GM23338 (cell line): ENCODE results near the gene CAPN1. TPM values are rescaled to one million over a fixed set of nuclear protein-coding genes. Genes with fewer than 3 reads are reported as not detected.

Source experiments
- ATAC-seq: fragments of 200-7000 bp; cut with Tn5 transposase; 3 replicates; pipeline ENCODE4 v1.9.1; 2020
- DNase-seq: peaks from one replicate; pipeline ENCODE4 v3.0.0-alpha.2; 2015; ENCODE audit warnings: low spot score
- H2AFZ ChIP-seq: fragments of 200-600 bp; sonication (generic); 2 replicates; pipeline ENCODE4 v1.8.0; 2016; ENCODE audit warnings: antibody characterized with exemption, mild to moderate bottlenecking, moderate library complexity
- H3F3A ChIP-seq: fragments of 200-600 bp; sonication (generic); replicated peaks from 2 replicates; pipeline ENCODE4 v1.8.0; 2017; ENCODE audit warnings: antibody characterized with exemption, mixed run types, low read depth
- H3K27ac ChIP-seq: fragments of 200-600 bp; sonication (generic); 2 replicates; pipeline ENCODE4 v1.6.1; 2016; ENCODE audit warnings: low read depth
- H3K27me3 ChIP-seq: fragments of 200-600 bp; sonication (generic); 2 replicates; pipeline ENCODE4 v1.8.0; 2016; ENCODE audit warnings: mild to moderate bottlenecking, mixed run types, moderate library complexity; ENCODE audit not compliant: insufficient read depth
- H3K36me3 ChIP-seq: fragments of 200-600 bp; sonication (generic); 2 replicates; pipeline ENCODE4 v1.8.0; 2016; ENCODE audit warnings: mild to moderate bottlenecking; ENCODE audit not compliant: insufficient read depth
- H3K4me1 ChIP-seq: fragments of 200-600 bp; sonication (generic); 2 replicates; pipeline ENCODE4 v1.8.0; 2016; ENCODE audit warnings: mild to moderate bottlenecking, moderate library complexity; ENCODE audit not compliant: insufficient read depth
- H3K4me2 ChIP-seq: fragments of 200-600 bp; sonication (generic); 2 replicates; pipeline ENCODE4 v1.7.1; 2017; ENCODE audit warnings: mixed run types
- H3K4me3 ChIP-seq: fragments of 200-600 bp; sonication (generic); 2 replicates; pipeline ENCODE4 v1.6.1; 2016; ENCODE audit warnings: mixed run types
- H3K79me2 ChIP-seq: fragments of 200-600 bp; sonication (generic); replicated peaks from 2 replicates; pipeline ENCODE4 v1.8.0; 2017; ENCODE audit warnings: mild to moderate bottlenecking; ENCODE audit not compliant: insufficient read depth
- H3K9me2 ChIP-seq: fragments of 200-600 bp; sonication (generic); 2 replicates; pipeline ENCODE4 v1.8.0; 2017; ENCODE audit not compliant: insufficient read depth
- H4K20me1 ChIP-seq: fragments of 200-600 bp; sonication (generic); replicated peaks from 2 replicates; pipeline ENCODE4 v1.8.0; 2017; ENCODE audit warnings: mild to moderate bottlenecking; ENCODE audit not compliant: insufficient read depth
- H3K27ac Mint-ChIP-seq: 2 replicates; pipeline ENCODE4 v1.8.0; 2020; ENCODE audit warnings: inconsistent platforms, mild to moderate bottlenecking, moderate library complexity, mixed read lengths
- H3K27me3 Mint-ChIP-seq: 3 replicates; pipeline ENCODE4 v1.8.0; 2022; ENCODE audit warnings: low read depth, mild to moderate bottlenecking, moderate library complexity, mixed read lengths, inconsistent platforms; ENCODE audit not compliant: insufficient read depth, poor library complexity
- H3K36me3 Mint-ChIP-seq: 3 replicates; pipeline ENCODE4 v1.8.0; 2021; ENCODE audit warnings: low read depth, mild to moderate bottlenecking, inconsistent platforms, moderate library complexity, mixed read lengths
- H3K4me1 Mint-ChIP-seq: 3 replicates; pipeline ENCODE4 v1.8.0; 2020; ENCODE audit warnings: mild to moderate bottlenecking, inconsistent platforms, mixed read lengths
- H3K4me3 Mint-ChIP-seq: 3 replicates; pipeline ENCODE4 v1.8.0; 2021; ENCODE audit warnings: moderate library complexity, mild to moderate bottlenecking, inconsistent platforms, mixed read lengths
- H3K9me3 Mint-ChIP-seq: 3 replicates; pipeline ENCODE4 v1.8.0; 2020; ENCODE audit warnings: moderate library complexity, mild to moderate bottlenecking, inconsistent platforms, mixed read lengths
- CREB1 ChIP-seq: fragments of 250-450 bp; sonication (Bioruptor Pico); IDR thresholded peaks from 2 replicates; pipeline ENCODE4 v1.5.0; 2020; ENCODE audit warnings: low read depth, mild to moderate bottlenecking, moderate library complexity
- CTCF ChIP-seq, 2 experiments: fragments of 200-600 bp in 1 of 2; sonication (generic) in 1 of 2; conservative IDR thresholded peaks; 2 replicates each; pipeline versions ENCODE4 v1.5.1 to v1.6.1; 2016 to 2017; ENCODE audit warnings: antibody characterized with exemption in 2 of 2, low read depth in 2 of 2, mild to moderate bottlenecking in 2 of 2, moderate library complexity in 1 of 2
- EZH2 ChIP-seq: fragments of 200-600 bp; sonication (generic); IDR thresholded peaks from one replicate; pipeline ENCODE4 v1.8.0; 2017; ENCODE audit warnings: antibody characterized with exemption, mild to moderate bottlenecking, low read depth; ENCODE audit not compliant: unreplicated experiment
- NANOG ChIP-seq: IDR thresholded peaks from 2 replicates; pipeline ENCODE4 v1.6.1; 2016; ENCODE audit warnings: antibody characterized with exemption, borderline replicate concordance
- STAT1 ChIP-seq: IDR thresholded peaks from one replicate; pipeline ENCODE4 v1.6.1; 2016; ENCODE audit warnings: antibody characterized with exemption; ENCODE audit not compliant: unreplicated experiment
- ZNF114 ChIP-seq: fragments of 250-450 bp; sonication (Bioruptor Pico); IDR thresholded peaks from 2 replicates; pipeline ENCODE4 v1.5.0; 2020; ENCODE audit warnings: mild to moderate bottlenecking, moderate library complexity
- ZNF331 ChIP-seq: fragments of 250-450 bp; sonication (Bioruptor Pico); IDR thresholded peaks from 2 replicates; pipeline ENCODE4 v1.5.0; 2020; ENCODE audit warnings: low read depth, mild to moderate bottlenecking, moderate library complexity
- ZNF462 ChIP-seq: fragments of 250-450 bp; sonication (Bioruptor Pico); IDR thresholded peaks from 2 replicates; pipeline ENCODE4 v1.5.0; 2020; ENCODE audit warnings: mild to moderate bottlenecking, moderate library complexity
- polyA plus RNA-seq: library from polyadenylated mRNA; unstranded; fragments of >200 nt; fragmentation: Nextera tagmentation; extraction: Ambion mirVana; gene quantifications from 2 replicates; pipeline ENCODE4 v1.2.1, GENCODE V29; 2016
- total RNA-seq: library from RNA; depleted of rRNA; stranded (reverse); fragments of >200 nt; shearing (Covaris generic); gene quantifications from 2 replicates; pipeline ENCODE4 v1.2.3, GENCODE V29; 2014

The CAPN1 gene
- total and polyA plus RNA-seq, 2 experiments from 2014 or later = 67.3 to 277 TPM

- no peak for TF ChIP-seq CTCF (conservative IDR thresholded peaks at IDR 0.05; ENCODE audit: low read depth in 2 of 2)
- TF ChIP-seq ZNF114 = no peak
- TF ChIP-seq STAT1 = no peak
- TF ChIP-seq EZH2 = no peak
- no peak for TF ChIP-seq CREB1 (CRISPR knock-in tag)
- TF ChIP-seq NANOG = no peak
- TF ChIP-seq ZNF462 (CRISPR knock-in tag) = no peak
Measured at GRCh38 chr11:65210361-65210731, 28.6 kb downstream of the CAPN1 start (continued).

GRCh38 chr11:65210748-65211147, 29.0 kb downstream of the CAPN1 start:
- Histone ChIP-seq H3K36me3 (peaks cover 9% of the 10 kb centered on the region), H3K27ac (no peak overlapping the region), H3K79me2 (no peaks in the 10 kb centered on the region), H4K20me1 (0 out of 2 replicates have a peak, but pooled peaks cover 4% of the 10 kb centered on the region), H3K4me3 (no peak overlapping the region), H3K4me2 (no peak overlapping the region), H2AFZ (no peak overlapping the region), H3K9me2 (no peaks in the 10 kb centered on the region), H3F3A (peaks cover 26% of the 10 kb centered on the region), H3K27me3 (no peaks in the 10 kb centered on the region), H3K4me1 (peaks cover 37% of the 10 kb centered on the region)
- Mint-ChIP-seq H3K9me3 (no peaks in the 10 kb centered on the region), H3K36me3 (peaks cover 46% of the 10 kb centered on the region), H3K4me3 (no peak overlapping the region), H3K4me1 (peaks cover 43% of the 10 kb centered on the region), H3K27ac (no peak overlapping the region), H3K27me3 (peaks cover 22% of the 10 kb centered on the region)
- DNase-seq (no peak), ATAC-seq (no peak)
- TF ChIP-seq STAT1 (no peak), EZH2 (no peak), ZNF331 (CRISPR knock-in tag) (no peak)
